SK-N-SH (cell line): Measurements from ENCODE around the gene CTTN. TPM values are rescaled to one million over a fixed set of nuclear protein-coding genes. Genes with fewer than 3 reads are reported as not detected.

ENCODE experiments used
- CTCF ChIA-PET: fragments of 300-600, 350-600 bp; formaldehyde crosslinking; extraction: SDS; loops from one replicate; lab custom pipeline; 2021; lab: Yijun Ruan, JAX
- POLR2A ChIA-PET: fragments of 350-600 bp; sonication (Branson Sonifier 250); formaldehyde crosslinking; extraction: SDS; loops from one replicate; lab custom pipeline; 2020; ENCODE audit warnings: antibody characterized with exemption, inconsistent platforms; lab: Yijun Ruan, JAX
- DNase-seq: peaks from one replicate; pipeline ENCODE4 v3.0.0; 2012
- H2AFZ ChIP-seq: fragments of 200-600 bp; sonication (generic); 2 replicates; pipeline ENCODE4 v1.8.1; 2016; ENCODE audit warnings: antibody characterized with exemption, mild to moderate bottlenecking, low read depth
- H3F3A ChIP-seq: fragments of 200-600 bp; sonication (generic); replicated peaks from 2 replicates; pipeline ENCODE3; 2016; ENCODE audit warnings: antibody characterized with exemption, mild to moderate bottlenecking; ENCODE audit not compliant: insufficient read depth
- H3K27ac ChIP-seq, 2 experiments: fragments of 200-500 bp in 1 of 2; fragments of 200-600 bp in 1 of 2; sonication (Bioruptor generic) in 1 of 2; sonication (generic), shearing (Covaris generic) in 1 of 2; 2 replicates each; pipeline versions ENCODE4 v1.5.1 to v1.6.1; 2014 to 2016; ENCODE audit warnings: low read depth in 2 of 2, inconsistent platforms in 1 of 2, low read length in 1 of 2, mild to moderate bottlenecking in 1 of 2, mixed read lengths in 1 of 2
- H3K27me3 ChIP-seq: fragments of 200-600 bp; sonication (generic), shearing (Covaris generic); 2 replicates; pipeline ENCODE4 v1.6.1; 2016; ENCODE audit warnings: mixed run types; ENCODE audit not compliant: insufficient read depth
- H3K36me3 ChIP-seq, 2 experiments: fragments of 200-500 bp in 1 of 2; fragments of 200-600 bp in 1 of 2; sonication (Bioruptor generic) in 1 of 2; sonication (generic) in 1 of 2; replicated peaks in 1 of 2; 2 replicates each; pipeline versions ENCODE3 to v1.5.1; 2014 to 2016; ENCODE audit warnings: low read length in 1 of 2, mild to moderate bottlenecking in 1 of 2; ENCODE audit not compliant: insufficient read depth in 2 of 2, control insufficient read depth in 1 of 2
- H3K4me1 ChIP-seq, 2 experiments: fragments of 200-500 bp in 1 of 2; fragments of 200-600 bp in 1 of 2; sonication (Bioruptor generic) in 1 of 2; sonication (generic), shearing (Covaris generic) in 1 of 2; 2 replicates each; pipeline versions ENCODE4 v1.5.1 to v1.6.1; 2014 to 2016; ENCODE audit warnings: low read depth in 1 of 2, low read length in 1 of 2, mixed run types in 1 of 2; ENCODE audit not compliant: insufficient read depth in 2 of 2, control insufficient read depth in 1 of 2
- H3K4me2 ChIP-seq: fragments of 200-600 bp; sonication (generic), shearing (Covaris generic); 2 replicates; pipeline ENCODE4 v1.6.1; 2017; ENCODE audit warnings: mixed run types
- H3K4me3 ChIP-seq, 2 experiments: fragments of 200-500 bp in 1 of 2; fragments of 200-600 bp in 1 of 2; sonication (Bioruptor generic) in 1 of 2; sonication (generic), shearing (Covaris generic) in 1 of 2; 2 replicates each; pipeline versions ENCODE4 v1.5.1 to v1.8.1; 2014 to 2016; ENCODE audit warnings: low read depth in 2 of 2, inconsistent platforms in 1 of 2, low read length in 1 of 2, mild to moderate bottlenecking in 1 of 2, mixed read lengths in 1 of 2, moderate library complexity in 1 of 2
- H3K79me2 ChIP-seq: fragments of 200-600 bp; sonication (generic); 2 replicates; pipeline ENCODE4 v1.8.1; 2017; ENCODE audit warnings: mild to moderate bottlenecking; ENCODE audit not compliant: insufficient read depth
- H3K9ac ChIP-seq: fragments of 200-600 bp; sonication (generic); 2 replicates; pipeline ENCODE4 v1.6.1; 2017; ENCODE audit warnings: mixed run types
- H3K9me2 ChIP-seq: fragments of 200-600 bp; sonication (generic); 2 replicates; pipeline ENCODE4 v1.6.1; 2017; ENCODE audit warnings: mixed run types
- H3K9me3 ChIP-seq: fragments of 200-600 bp; sonication (generic); 2 replicates; pipeline ENCODE4 v1.6.1; 2017; ENCODE audit warnings: mixed run types, mild to moderate bottlenecking, moderate library complexity
- H4K20me1 ChIP-seq: fragments of 200-600 bp; sonication (generic); 2 replicates; pipeline ENCODE4 v1.6.1; 2017; ENCODE audit warnings: mild to moderate bottlenecking, mixed run types; ENCODE audit not compliant: insufficient read depth
- CHD2 ChIP-seq: fragments of 150-350 bp; IDR thresholded peaks from 2 replicates; pipeline ENCODE4 v1.6.1; 2018; ENCODE audit warnings: low read length; ENCODE audit not compliant: partially characterized antibody
- FOSL2 ChIP-seq: IDR thresholded peaks from 2 replicates; pipeline ENCODE4 v1.4.0; 2012; ENCODE audit warnings: low read depth, mild to moderate bottlenecking, moderate library complexity, borderline replicate concordance
- JUND ChIP-seq: IDR thresholded peaks from 2 replicates; pipeline ENCODE4 v1.4.0; 2012
- MAX ChIP-seq: IDR thresholded peaks from 2 replicates; pipeline ENCODE4 v1.4.0; 2012; ENCODE audit warnings: low read depth
- POLR2AphosphoS5 ChIP-seq: IDR thresholded peaks from 2 replicates; pipeline ENCODE4 v1.6.1; 2012; ENCODE audit warnings: low read depth, low read length
- REST ChIP-seq: IDR thresholded peaks from 2 replicates; pipeline ENCODE4 v1.6.1; 2012; ENCODE audit warnings: mild to moderate bottlenecking, low read depth, low read length, moderate library complexity
- RXRA ChIP-seq: IDR thresholded peaks from 2 replicates; pipeline ENCODE4 v1.4.0; 2012; ENCODE audit warnings: low read depth, mild to moderate bottlenecking, borderline replicate concordance
- SMC3 ChIP-seq: IDR thresholded peaks from 2 replicates; pipeline ENCODE4 v1.6.1; 2012; ENCODE audit warnings: low read depth, low read length, improper control_type of control experiment
- TCF12 ChIP-seq: IDR thresholded peaks from 2 replicates; pipeline ENCODE4 v1.4.0; 2012
- WGBS: methylation state at CpG from one replicate; pipeline ENCODE4 v1.1.6; 2017; ENCODE audit warnings: low lambda C conversion rate; 5-methylcytosine and 5-hydroxymethylcytosine counted together
- polyA plus RNA-seq, 3 experiments: library from polyadenylated mRNA; depleted of rRNA; stranded (reverse); fragments of >200 nt; gene quantifications; 2 replicates each; pipeline ENCODE4 v1.2.3, GENCODE V29; 2012
- TF ChIP-seq, protein P1 (sequence below): fragments of 200-600 bp; sonication (generic); IDR thresholded peaks from 2 replicates; pipeline ENCODE4 v1.6.1; 2017; ENCODE audit warnings: antibody characterized with exemption, mild to moderate bottlenecking, moderate library complexity
- TF ChIP-seq, protein P2 (sequence below): IDR thresholded peaks from 2 replicates; pipeline ENCODE4 v1.4.0; 2012; ENCODE audit warnings: low read depth, borderline replicate concordance

CTTN gene
- polyA plus RNA-seq, 1 of the 3 experiments (the other 2 are of a cell fraction), result 243 TPM

DNA sequence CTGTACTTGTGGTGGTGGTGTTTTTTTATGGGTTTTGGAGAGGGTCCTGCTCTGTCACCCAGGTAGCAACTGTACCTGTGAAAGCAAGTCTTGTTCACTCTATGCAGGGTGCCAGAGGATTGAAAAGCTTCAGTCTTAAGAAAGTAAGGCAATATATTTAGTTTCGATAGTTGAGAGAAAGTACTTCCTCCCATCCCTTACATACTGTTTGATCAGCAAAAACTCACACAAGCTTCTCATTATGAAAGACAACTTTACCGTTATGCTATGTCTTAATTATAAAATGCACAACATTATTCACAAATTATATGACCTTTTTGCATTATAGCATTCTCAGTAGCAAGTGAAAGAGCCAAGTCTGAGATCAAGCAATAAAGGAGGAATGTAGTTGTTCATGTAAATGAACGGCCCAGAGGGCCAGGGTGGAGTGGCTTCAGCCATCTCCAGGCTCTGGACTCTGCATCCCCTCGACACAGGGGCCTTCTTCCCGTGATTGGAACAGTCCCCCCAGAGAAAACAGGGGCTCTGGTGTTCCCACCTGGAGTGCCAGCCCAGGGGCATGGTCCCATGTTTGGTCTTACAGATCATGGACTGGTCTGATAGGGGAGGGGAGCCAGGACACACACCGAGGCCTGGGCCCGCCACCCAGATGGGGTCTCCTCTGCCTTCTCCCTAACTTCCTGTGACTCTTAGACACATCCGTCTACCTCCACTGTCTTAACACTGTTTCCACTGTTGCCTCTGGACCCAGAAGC is 38.7 kb upstream of the CTTN start (continued):
- TF ChIP-seq, protein P1, sequence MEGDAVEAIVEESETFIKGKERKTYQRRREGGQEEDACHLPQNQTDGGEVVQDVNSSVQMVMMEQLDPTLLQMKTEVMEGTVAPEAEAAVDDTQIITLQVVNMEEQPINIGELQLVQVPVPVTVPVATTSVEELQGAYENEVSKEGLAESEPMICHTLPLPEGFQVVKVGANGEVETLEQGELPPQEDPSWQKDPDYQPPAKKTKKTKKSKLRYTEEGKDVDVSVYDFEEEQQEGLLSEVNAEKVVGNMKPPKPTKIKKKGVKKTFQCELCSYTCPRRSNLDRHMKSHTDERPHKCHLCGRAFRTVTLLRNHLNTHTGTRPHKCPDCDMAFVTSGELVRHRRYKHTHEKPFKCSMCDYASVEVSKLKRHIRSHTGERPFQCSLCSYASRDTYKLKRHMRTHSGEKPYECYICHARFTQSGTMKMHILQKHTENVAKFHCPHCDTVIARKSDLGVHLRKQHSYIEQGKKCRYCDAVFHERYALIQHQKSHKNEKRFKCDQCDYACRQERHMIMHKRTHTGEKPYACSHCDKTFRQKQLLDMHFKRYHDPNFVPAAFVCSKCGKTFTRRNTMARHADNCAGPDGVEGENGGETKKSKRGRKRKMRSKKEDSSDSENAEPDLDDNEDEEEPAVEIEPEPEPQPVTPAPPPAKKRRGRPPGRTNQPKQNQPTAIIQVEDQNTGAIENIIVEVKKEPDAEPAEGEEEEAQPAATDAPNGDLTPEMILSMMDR, result no peak
- no peak for TF ChIP-seq SMC3
- no peak for TF ChIP-seq TCF12
- TF ChIP-seq, all 33 proteins: peak for 0

GRCh38 chr11:70360211-70360610 is 38.1 kb upstream of the CTTN start:
- Histone ChIP-seq H4K20me1 (no peaks in the 10 kb centered on the region), H3K4me1 (no peaks in the 10 kb centered on the region), H3K79me2 (no peaks in the 10 kb centered on the region), H3K4me3 (no peak overlapping the region), H2AFZ (no peak overlapping the region), H3F3A (no peaks in the 10 kb centered on the region), H3K4me2 (no peak overlapping the region), H3K9ac (no peak overlapping the region), H3K27me3 (no peaks in the 10 kb centered on the region)
- POLR2A ChIA-PET, result no interaction called here
- TF ChIP-seq, protein P2, sequence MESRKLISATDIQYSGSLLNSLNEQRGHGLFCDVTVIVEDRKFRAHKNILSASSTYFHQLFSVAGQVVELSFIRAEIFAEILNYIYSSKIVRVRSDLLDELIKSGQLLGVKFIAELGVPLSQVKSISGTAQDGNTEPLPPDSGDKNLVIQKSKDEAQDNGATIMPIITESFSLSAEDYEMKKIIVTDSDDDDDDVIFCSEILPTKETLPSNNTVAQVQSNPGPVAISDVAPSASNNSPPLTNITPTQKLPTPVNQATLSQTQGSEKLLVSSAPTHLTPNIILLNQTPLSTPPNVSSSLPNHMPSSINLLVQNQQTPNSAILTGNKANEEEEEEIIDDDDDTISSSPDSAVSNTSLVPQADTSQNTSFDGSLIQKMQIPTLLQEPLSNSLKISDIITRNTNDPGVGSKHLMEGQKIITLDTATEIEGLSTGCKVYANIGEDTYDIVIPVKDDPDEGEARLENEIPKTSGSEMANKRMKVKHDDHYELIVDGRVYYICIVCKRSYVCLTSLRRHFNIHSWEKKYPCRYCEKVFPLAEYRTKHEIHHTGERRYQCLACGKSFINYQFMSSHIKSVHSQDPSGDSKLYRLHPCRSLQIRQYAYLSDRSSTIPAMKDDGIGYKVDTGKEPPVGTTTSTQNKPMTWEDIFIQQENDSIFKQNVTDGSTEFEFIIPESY, result no peak
- TF ChIP-seq REST (no peak), RXRA (no peak), CHD2 (no peak), TCF12 (no peak), MAX (no peak), JUND (no peak), FOSL2 (no peak), POLR2AphosphoS5 (no peak)
- TF ChIP-seq, protein P1, result no peak
- TF ChIP-seq, all 33 proteins: peak for 0
- Histone ChIP-seq H3K36me3 (peaks cover 56 to 68% of the 10 kb centered on the region in 2 experiments), H3K9me3 (no peaks in the 10 kb centered on the region), H3K27ac (no peak overlapping the region), H3K9me2 (no peaks in the 10 kb centered on the region)
- no peak for DNase-seq
- WGBS, result 86% methylated on average over 6 of the region's 6 CpGs
- CTCF ChIA-PET, result no interaction called here
